GM23248 (cell line): ENCODE data around the gene PERP.

Experiments used
- EZH2 ChIP-seq: fragments of 200-600 bp; sonication (generic); IDR thresholded peaks from 2 replicates; pipeline ENCODE4 v1.6.1; 2018; ENCODE audit warnings: antibody characterized with exemption, mild to moderate bottlenecking; ENCODE audit not compliant: insufficient read depth, poor library complexity, severe bottlenecking
- EZH2phosphoT487 ChIP-seq: fragments of 200-600 bp; sonication (generic); IDR thresholded peaks from 2 replicates; pipeline ENCODE4 v1.6.1; 2018; ENCODE audit warnings: antibody characterized with exemption, moderate library complexity, mild to moderate bottlenecking, low read depth; ENCODE audit not compliant: insufficient read depth

- TF ChIP-seq EZH2phosphoT487 (no peak), EZH2 (no peak)
These were observed 43.5 kb downstream of the PERP start for GRCh38 chr6:138063726-138064125.
